Measurements from ENCODE around the gene LCN15.

Gene LCN15

GRCh38 chr9:136721339-136722092 is 42.8 kb downstream of the LCN15 start (continued):
- TF ChIP-seq ZNF600 (tag by site-specific recombination; IDR thresholded peaks at IDR 0.05): peak; percentile 78

- Histone ChIP-seq H3K9me3 (ENCODE audit: control insufficient read depth, insufficient read depth, low read depth, low read length) (no peaks in the 10 kb centered on the region), H3K27ac (ENCODE audit: extremely low read depth, low read depth, low read length) (peak overlapping the region; percentile 46; the same call in 1 of the 2 replicates), H3K4me1 (ENCODE audit: control insufficient read depth, insufficient read depth, low read length) (no peaks in the 10 kb centered on the region; the same call in 1 of the 2 replicates), H3K36me3 (ENCODE audit: control insufficient read depth in 2 of 2, insufficient read depth in 1 of 2, low read length in 2 of 2) (peaks cover 0 to 68% of the 10 kb centered on the region in 2 experiments; a peak in 2 of 3 replicates), H3K4me3 (ENCODE audit: low read depth, low read length) (no peak overlapping the region)
- TF ChIP-seq ZNF701 (tag by site-specific recombination; IDR thresholded peaks at IDR 0.05) (no peak), ZNF596 (tag by site-specific recombination; IDR thresholded peaks at IDR 0.05) (no peak), REST (tag by site-specific recombination; IDR thresholded peaks at IDR 0.05) (peak; percentile 51; the same call in 1 of the 2 replicates), ZNF555 (tag by site-specific recombination; conservative IDR thresholded peaks at IDR 0.05) (no peak), ZNF488 (tag by site-specific recombination; IDR thresholded peaks at IDR 0.05) (no peak), HOXD13 (CRISPR knock-in tag; IDR thresholded peaks at IDR 0.05; ENCODE audit: borderline replicate concordance) (no peak), ZNF37A (tag by site-specific recombination; IDR thresholded peaks at IDR 0.05) (no peak), GFI1B (tag by site-specific recombination; IDR thresholded peaks at IDR 0.05) (no peak), ZNF266 (tag by site-specific recombination; IDR thresholded peaks at IDR 0.05; ENCODE audit: low read depth) (no peak), SETDB1 (IDR thresholded peaks at IDR 0.05; ENCODE audit: insufficient read length, low read length) (no peak), ZNF366 (tag by site-specific recombination; conservative IDR thresholded peaks at IDR 0.05) (no peak), ZNF132 (tag by site-specific recombination; IDR thresholded peaks at IDR 0.05; ENCODE audit: borderline replicate concordance) (no peak), ZNF302 (tag by site-specific recombination; IDR thresholded peaks at IDR 0.05; ENCODE audit: low read depth) (no peak), ZNF292 (tag by site-specific recombination; IDR thresholded peaks at IDR 0.05; ENCODE audit: borderline replicate concordance, low read depth) (no peak), ZNF670 (tag by site-specific recombination; IDR thresholded peaks at IDR 0.05; ENCODE audit: low read depth) (no peak), ZNF426 (tag by site-specific recombination; IDR thresholded peaks at IDR 0.05) (no peak), ZBTB26 (tag by site-specific recombination; optimal IDR thresholded peaks at IDR 0.05) (no peak), HIC1 (tag by site-specific recombination; IDR thresholded peaks at IDR 0.05) (peak; percentile 58), ZNF660 (tag by site-specific recombination; IDR thresholded peaks at IDR 0.05) (0 out of 2 replicates have a peak, but pooled peaks have one; percentile 10), ZBTB10 (tag by site-specific recombination; IDR thresholded peaks at IDR 0.05) (0 out of 2 replicates have a peak, but pooled peaks have one; percentile 12)
- ChIA-PET CTCF (no interaction called here), POLR2A (interaction anchor here (0.5 to 3.8 kb wide), 3 partner anchors 7 to 349 kb away, joined by 3 to 25 read pairs (median 4); partner anchors contain the start of genes AGPAT2, DIPK1B and SAPCD2)
Observed at GRCh38 chr9:136720898-136721338, 43.4 kb downstream of the LCN15 start.

All from HEK293 (cell line).